GM18858 (cell line): ENCODE data around the gene SEMA3B.
"Not testable (repeated sequence)": the region's sequence is repeated elsewhere in the genome, so short reads cannot be mapped to it uniquely, and the experiment has no call there.

Source experiments
- ATAC-seq: cut with Tn5 transposase; IDR thresholded peaks from one replicate; pipeline ENCODE4 v1.9.1; 2021; ENCODE audit not compliant: unreplicated experiment

The SEMA3B gene

GRCh38 chr3:50268703-50269451 is at the start of gene SEMA3B:
Gene SEMA3B (plus strand): TSS chr3:50269147. CDS start chr3:50269241, 94 bp downstream.
- no peak for ATAC-seq

GRCh38 chr3:50219285-50219684 is 49.7 kb upstream of the SEMA3B start:
- ATAC-seq, result no peak

- ATAC-seq, result no peak
Observed at GRCh38 chr3:50220109-50220508, 48.8 kb upstream of the SEMA3B start.

GRCh38 chr3:50221051-50221410 is 47.9 kb upstream of the SEMA3B start:
- no peak for ATAC-seq

GRCh38 chr3:50221411-50222168 is 47.4 kb upstream of the SEMA3B start:
- no peak for ATAC-seq

GRCh38 chr3:50222169-50222528 is 46.8 kb upstream of the SEMA3B start:
- ATAC-seq, result no peak

GRCh38 chr3:50224639-50225038 is 44.3 kb upstream of the SEMA3B start:
- ATAC-seq, result no peak

GRCh38 chr3:50226888-50227389 is 42.0 kb upstream of the SEMA3B start:
- no peak for ATAC-seq

- ATAC-seq, result peak; percentile 75
Observed at GRCh38 chr3:50227390-50228183, 41.4 kb upstream of the SEMA3B start.

- not testable (repeated sequence) for ATAC-seq
Observed at GRCh38 chr3:50228184-50228763, 40.7 kb upstream of the SEMA3B start.

GRCh38 chr3:50229490-50229889 is 39.5 kb upstream of the SEMA3B start:
- no peak for ATAC-seq

GRCh38 chr3:50230104-50230793 is 38.7 kb upstream of the SEMA3B start:
- no peak for ATAC-seq

- ATAC-seq, result no peak
Observed at GRCh38 chr3:50230794-50231125, 38.2 kb upstream of the SEMA3B start.

- no peak for ATAC-seq
Observed at GRCh38 chr3:50231581-50231980, 37.4 kb upstream of the SEMA3B start.

- no peak for ATAC-seq
Observed at GRCh38 chr3:50232303-50232702, 36.6 kb upstream of the SEMA3B start.

- ATAC-seq, result no peak
Observed at GRCh38 chr3:50233176-50233575, 35.8 kb upstream of the SEMA3B start.

- peak; percentile 88 for ATAC-seq
Observed at GRCh38 chr3:50235716-50236483, 33.0 kb upstream of the SEMA3B start, which contains the start of gene GNAI2. Gene GNAI2 (plus strand): TSS chr3:50236204. CDS start chr3:50236336, 132 bp downstream.

GRCh38 chr3:50236484-50237132 is 32.3 kb upstream of the SEMA3B start:
- no peak for ATAC-seq

GRCh38 chr3:50237133-50237651 is 31.8 kb upstream of the SEMA3B start:
- no peak for ATAC-seq
